WTC11 (cell line): ENCODE measurements around the gene PRKAR2B. TPM values are rescaled to one million over a fixed set of nuclear protein-coding genes. Genes with fewer than 3 reads are reported as not detected.

Source experiments
- ATAC-seq: fragments of 200-7000 bp; cut with Tn5 transposase; 2 replicates; pipeline ENCODE4 v1.10.0; 2021; ENCODE audit warnings: mild to moderate bottlenecking, moderate library complexity
- CTCF ChIA-PET: fragments of 300-600 bp; sonication (Branson Sonifier 250); formaldehyde crosslinking; loops from one replicate; lab custom pipeline; 2021; ENCODE audit warnings: antibody characterized with exemption; lab: Charles Lee
- POLR2A ChIA-PET: fragments of 350-600 bp; sonication (Branson Sonifier 250); formaldehyde crosslinking; loops from one replicate; lab custom pipeline; 2021; ENCODE audit warnings: antibody characterized with exemption; lab: Charles Lee
- DNase-seq: peaks from one replicate; pipeline ENCODE4 v3.0.0; 2021; ENCODE audit warnings: low spot score
- H3K27ac Mint-ChIP-seq: 2 replicates; pipeline ENCODE4 v1.8.0; 2021; ENCODE audit warnings: mixed read lengths
- H3K27me3 Mint-ChIP-seq: 2 replicates; pipeline ENCODE4 v1.8.0; 2021; ENCODE audit warnings: low read depth, mild to moderate bottlenecking, moderate library complexity, mixed read lengths
- H3K36me3 Mint-ChIP-seq: 2 replicates; pipeline ENCODE4 v1.8.0; 2021; ENCODE audit warnings: mixed read lengths
- H3K4me1 Mint-ChIP-seq: 2 replicates; pipeline ENCODE4 v1.8.0; 2022; ENCODE audit warnings: mixed read lengths
- H3K4me3 Mint-ChIP-seq: 2 replicates; pipeline ENCODE4 v1.8.0; 2021; ENCODE audit warnings: mild to moderate bottlenecking, moderate library complexity, mixed read lengths
- H3K9me3 Mint-ChIP-seq: 2 replicates; pipeline ENCODE4 v1.8.0; 2021; ENCODE audit warnings: mixed read lengths
- ATF1 ChIP-seq: sonication (generic); formaldehyde crosslinking; IDR thresholded peaks from 2 replicates; pipeline ENCODE4 v1.8.1; 2023; ENCODE audit warnings: mild to moderate bottlenecking, moderate library complexity, missing genetic modification reagents
- CBFB ChIP-seq: sonication (generic); formaldehyde crosslinking; IDR thresholded peaks from 2 replicates; pipeline ENCODE4 v1.8.1; 2022; ENCODE audit warnings: mild to moderate bottlenecking, low read depth, missing genetic modification reagents
- CTCF ChIP-seq: fragments of 200-600 bp; IDR thresholded peaks from 2 replicates; pipeline ENCODE4 v1.8.0; 2022; ENCODE audit warnings: antibody characterized with exemption
- ELF4 ChIP-seq: sonication (generic); formaldehyde crosslinking; IDR thresholded peaks from 2 replicates; pipeline ENCODE4 v1.8.1; 2022; ENCODE audit warnings: low read depth, mild to moderate bottlenecking, moderate library complexity, missing genetic modification reagents
- FOXP4 ChIP-seq: sonication (generic); formaldehyde crosslinking; IDR thresholded peaks from 2 replicates; pipeline ENCODE4 v1.8.0; 2022; ENCODE audit warnings: mild to moderate bottlenecking, missing genetic modification reagents
- GRHL2 ChIP-seq: fragments of 250-450 bp; sonication (Bioruptor Pico); IDR thresholded peaks from 2 replicates; pipeline ENCODE4 v1.8.0; 2022; ENCODE audit warnings: mild to moderate bottlenecking, moderate library complexity; ENCODE audit not compliant: insufficient replicate concordance, severe bottlenecking
- HMGA2 ChIP-seq: fragments of 250-450 bp; sonication (Bioruptor Pico); IDR thresholded peaks from 2 replicates; pipeline ENCODE4 v1.4.0; 2021; ENCODE audit warnings: mild to moderate bottlenecking, moderate library complexity
- NFYB ChIP-seq: sonication (generic); formaldehyde crosslinking; conservative IDR thresholded peaks from 2 replicates; pipeline ENCODE4 v1.8.0; 2022; ENCODE audit warnings: low read depth, missing genetic modification reagents
- NR2C2 ChIP-seq: sonication (generic); formaldehyde crosslinking; IDR thresholded peaks from 2 replicates; pipeline ENCODE4 v1.8.0; 2022; ENCODE audit warnings: mild to moderate bottlenecking, missing genetic modification reagents
- NR3C1 ChIP-seq: sonication (generic); formaldehyde crosslinking; conservative IDR thresholded peaks from 2 replicates; pipeline ENCODE4 v1.8.1; 2023; ENCODE audit warnings: low read depth, mild to moderate bottlenecking, missing genetic modification reagents
- SOX15 ChIP-seq: fragments of 250-450 bp; sonication (Bioruptor Pico); IDR thresholded peaks from 2 replicates; pipeline ENCODE4 v1.9.0; 2021; ENCODE audit warnings: mild to moderate bottlenecking
- TCF7 ChIP-seq: sonication (generic); formaldehyde crosslinking; IDR thresholded peaks from 2 replicates; pipeline ENCODE4 v1.8.0; 2022; ENCODE audit warnings: mild to moderate bottlenecking, low read depth, missing genetic modification reagents, moderate library complexity
- TEAD4 ChIP-seq: sonication (generic); formaldehyde crosslinking; IDR thresholded peaks from 2 replicates; pipeline ENCODE4 v1.8.0; 2022; ENCODE audit warnings: mild to moderate bottlenecking, missing genetic modification reagents
- TP53 ChIP-seq: sonication (generic); formaldehyde crosslinking; IDR thresholded peaks from 2 replicates; pipeline ENCODE4 v1.8.1; 2023; ENCODE audit warnings: mild to moderate bottlenecking, missing genetic modification reagents
- USF2 ChIP-seq: sonication (generic); formaldehyde crosslinking; IDR thresholded peaks from 2 replicates; pipeline ENCODE4 v1.8.1; 2023; ENCODE audit warnings: mild to moderate bottlenecking, missing genetic modification reagents, moderate library complexity
- ZNF138 ChIP-seq: sonication (generic); formaldehyde crosslinking; conservative IDR thresholded peaks from 2 replicates; pipeline ENCODE4 v1.8.1; 2022; ENCODE audit warnings: mild to moderate bottlenecking, moderate library complexity, missing genetic modification reagents
- ZNF512 ChIP-seq: sonication (generic); formaldehyde crosslinking; IDR thresholded peaks from 2 replicates; pipeline ENCODE4 v1.8.1; 2022; ENCODE audit warnings: missing genetic modification reagents, borderline replicate concordance
- total RNA-seq: library from RNA; stranded (reverse); gene quantifications from 3 replicates; pipeline ENCODE4 v1.2.3, GENCODE V29; 2021
- TF ChIP-seq, protein P1 (sequence below): sonication (generic); formaldehyde crosslinking; IDR thresholded peaks from 2 replicates; pipeline ENCODE4 v1.8.0; 2023; ENCODE audit warnings: missing genetic modification reagents, mild to moderate bottlenecking, borderline replicate concordance
- TF ChIP-seq, protein P2 (sequence below): sonication (generic); formaldehyde crosslinking; IDR thresholded peaks from 2 replicates; pipeline ENCODE4 v1.8.1; 2023; ENCODE audit warnings: mild to moderate bottlenecking, missing genetic modification reagents, moderate library complexity
- TF ChIP-seq, protein P3 (sequence below): fragments of 250-450 bp; sonication (Bioruptor Pico); IDR thresholded peaks from 2 replicates; pipeline ENCODE4 v1.9.0; 2021; ENCODE audit warnings: mild to moderate bottlenecking, borderline replicate concordance

The PRKAR2B gene
- total RNA-seq, 1 experiment from 2014 or later, result 29.6 TPM

- Mint-ChIP-seq H3K4me1 (peaks cover 14% of the 10 kb centered on the region), H3K27ac (no peak overlapping the region), H3K9me3 (no peaks in the 10 kb centered on the region), H3K27me3 (no peaks in the 10 kb centered on the region), H3K36me3 (0 out of 2 replicates have a peak, but pooled peaks cover 3% of the 10 kb centered on the region), H3K4me3 (no peak overlapping the region)
- ATAC-seq (no peak), DNase-seq (no peak)
- ChIA-PET POLR2A (interaction anchor here (0.6 kb wide), 1 partner anchor 45 kb away, joined by 3 read pairs; no protein-coding TSS in a partner anchor), CTCF (no interaction called here)
- TF ChIP-seq, protein P1, sequence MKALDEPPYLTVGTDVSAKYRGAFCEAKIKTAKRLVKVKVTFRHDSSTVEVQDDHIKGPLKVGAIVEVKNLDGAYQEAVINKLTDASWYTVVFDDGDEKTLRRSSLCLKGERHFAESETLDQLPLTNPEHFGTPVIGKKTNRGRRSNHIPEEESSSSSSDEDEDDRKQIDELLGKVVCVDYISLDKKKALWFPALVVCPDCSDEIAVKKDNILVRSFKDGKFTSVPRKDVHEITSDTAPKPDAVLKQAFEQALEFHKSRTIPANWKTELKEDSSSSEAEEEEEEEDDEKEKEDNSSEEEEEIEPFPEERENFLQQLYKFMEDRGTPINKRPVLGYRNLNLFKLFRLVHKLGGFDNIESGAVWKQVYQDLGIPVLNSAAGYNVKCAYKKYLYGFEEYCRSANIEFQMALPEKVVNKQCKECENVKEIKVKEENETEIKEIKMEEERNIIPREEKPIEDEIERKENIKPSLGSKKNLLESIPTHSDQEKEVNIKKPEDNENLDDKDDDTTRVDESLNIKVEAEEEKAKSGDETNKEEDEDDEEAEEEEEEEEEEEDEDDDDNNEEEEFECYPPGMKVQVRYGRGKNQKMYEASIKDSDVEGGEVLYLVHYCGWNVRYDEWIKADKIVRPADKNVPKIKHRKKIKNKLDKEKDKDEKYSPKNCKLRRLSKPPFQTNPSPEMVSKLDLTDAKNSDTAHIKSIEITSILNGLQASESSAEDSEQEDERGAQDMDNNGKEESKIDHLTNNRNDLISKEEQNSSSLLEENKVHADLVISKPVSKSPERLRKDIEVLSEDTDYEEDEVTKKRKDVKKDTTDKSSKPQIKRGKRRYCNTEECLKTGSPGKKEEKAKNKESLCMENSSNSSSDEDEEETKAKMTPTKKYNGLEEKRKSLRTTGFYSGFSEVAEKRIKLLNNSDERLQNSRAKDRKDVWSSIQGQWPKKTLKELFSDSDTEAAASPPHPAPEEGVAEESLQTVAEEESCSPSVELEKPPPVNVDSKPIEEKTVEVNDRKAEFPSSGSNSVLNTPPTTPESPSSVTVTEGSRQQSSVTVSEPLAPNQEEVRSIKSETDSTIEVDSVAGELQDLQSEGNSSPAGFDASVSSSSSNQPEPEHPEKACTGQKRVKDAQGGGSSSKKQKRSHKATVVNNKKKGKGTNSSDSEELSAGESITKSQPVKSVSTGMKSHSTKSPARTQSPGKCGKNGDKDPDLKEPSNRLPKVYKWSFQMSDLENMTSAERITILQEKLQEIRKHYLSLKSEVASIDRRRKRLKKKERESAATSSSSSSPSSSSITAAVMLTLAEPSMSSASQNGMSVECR (CRISPR knock-in tag), result no peak
- TF ChIP-seq FOXP4 (CRISPR knock-in tag) (no peak), ATF1 (CRISPR knock-in tag) (no peak), USF2 (no peak), NFYB (CRISPR knock-in tag) (no peak), TP53 (CRISPR knock-in tag) (no peak), TEAD4 (CRISPR knock-in tag) (no peak)
These were observed 116.9 kb downstream of the PRKAR2B start for GRCh38 chr7:107161415-107161814.

- ATAC-seq (no peak), DNase-seq (no peak)
- no peaks in the 10 kb centered on the region for H3K27me3 Mint-ChIP-seq
- peaks cover 23% of the 10 kb centered on the region for H3K4me1 Mint-ChIP-seq
- H3K4me3 Mint-ChIP-seq, result no peak overlapping the region
- ChIA-PET CTCF (no interaction called here), POLR2A (no interaction called here)
- H3K27ac Mint-ChIP-seq, result no peak overlapping the region
- no peaks in the 10 kb centered on the region for H3K36me3 Mint-ChIP-seq
- H3K9me3 Mint-ChIP-seq, result no peaks in the 10 kb centered on the region
- TF ChIP-seq CTCF (no peak), NR2C2 (no peak), TCF7 (CRISPR knock-in tag) (no peak), GRHL2 (CRISPR knock-in tag) (no peak), ZNF512 (no peak), HMGA2 (CRISPR knock-in tag) (no peak), ELF4 (CRISPR knock-in tag) (no peak), ZNF138 (CRISPR knock-in tag) (no peak), SOX15 (CRISPR knock-in tag) (no peak), NR3C1 (no peak), CBFB (CRISPR knock-in tag) (no peak), NFYB (CRISPR knock-in tag) (no peak)
- TF ChIP-seq, protein P2, sequence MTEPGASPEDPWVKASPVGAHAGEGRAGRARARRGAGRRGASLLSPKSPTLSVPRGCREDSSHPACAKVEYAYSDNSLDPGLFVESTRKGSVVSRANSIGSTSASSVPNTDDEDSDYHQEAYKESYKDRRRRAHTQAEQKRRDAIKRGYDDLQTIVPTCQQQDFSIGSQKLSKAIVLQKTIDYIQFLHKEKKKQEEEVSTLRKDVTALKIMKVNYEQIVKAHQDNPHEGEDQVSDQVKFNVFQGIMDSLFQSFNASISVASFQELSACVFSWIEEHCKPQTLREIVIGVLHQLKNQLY (CRISPR knock-in tag), result no peak
- TF ChIP-seq, protein P3, sequence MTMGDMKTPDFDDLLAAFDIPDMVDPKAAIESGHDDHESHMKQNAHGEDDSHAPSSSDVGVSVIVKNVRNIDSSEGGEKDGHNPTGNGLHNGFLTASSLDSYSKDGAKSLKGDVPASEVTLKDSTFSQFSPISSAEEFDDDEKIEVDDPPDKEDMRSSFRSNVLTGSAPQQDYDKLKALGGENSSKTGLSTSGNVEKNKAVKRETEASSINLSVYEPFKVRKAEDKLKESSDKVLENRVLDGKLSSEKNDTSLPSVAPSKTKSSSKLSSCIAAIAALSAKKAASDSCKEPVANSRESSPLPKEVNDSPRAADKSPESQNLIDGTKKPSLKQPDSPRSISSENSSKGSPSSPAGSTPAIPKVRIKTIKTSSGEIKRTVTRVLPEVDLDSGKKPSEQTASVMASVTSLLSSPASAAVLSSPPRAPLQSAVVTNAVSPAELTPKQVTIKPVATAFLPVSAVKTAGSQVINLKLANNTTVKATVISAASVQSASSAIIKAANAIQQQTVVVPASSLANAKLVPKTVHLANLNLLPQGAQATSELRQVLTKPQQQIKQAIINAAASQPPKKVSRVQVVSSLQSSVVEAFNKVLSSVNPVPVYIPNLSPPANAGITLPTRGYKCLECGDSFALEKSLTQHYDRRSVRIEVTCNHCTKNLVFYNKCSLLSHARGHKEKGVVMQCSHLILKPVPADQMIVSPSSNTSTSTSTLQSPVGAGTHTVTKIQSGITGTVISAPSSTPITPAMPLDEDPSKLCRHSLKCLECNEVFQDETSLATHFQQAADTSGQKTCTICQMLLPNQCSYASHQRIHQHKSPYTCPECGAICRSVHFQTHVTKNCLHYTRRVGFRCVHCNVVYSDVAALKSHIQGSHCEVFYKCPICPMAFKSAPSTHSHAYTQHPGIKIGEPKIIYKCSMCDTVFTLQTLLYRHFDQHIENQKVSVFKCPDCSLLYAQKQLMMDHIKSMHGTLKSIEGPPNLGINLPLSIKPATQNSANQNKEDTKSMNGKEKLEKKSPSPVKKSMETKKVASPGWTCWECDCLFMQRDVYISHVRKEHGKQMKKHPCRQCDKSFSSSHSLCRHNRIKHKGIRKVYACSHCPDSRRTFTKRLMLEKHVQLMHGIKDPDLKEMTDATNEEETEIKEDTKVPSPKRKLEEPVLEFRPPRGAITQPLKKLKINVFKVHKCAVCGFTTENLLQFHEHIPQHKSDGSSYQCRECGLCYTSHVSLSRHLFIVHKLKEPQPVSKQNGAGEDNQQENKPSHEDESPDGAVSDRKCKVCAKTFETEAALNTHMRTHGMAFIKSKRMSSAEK, result no peak
These were observed 118.0 kb downstream of the PRKAR2B start for GRCh38 chr7:107162475-107162874.
